HEK293T (cell line): ENCODE measurements around the gene EDIL3.

Source experiments
- ARNT ChIP-seq: fragments of 450-650 bp; IDR thresholded peaks from 2 replicates; pipeline ENCODE4 v1.6.1; 2017; ENCODE audit warnings: mild to moderate bottlenecking
- BHLHE40 ChIP-seq: fragments of 450-650 bp; IDR thresholded peaks from 2 replicates; pipeline ENCODE4 v1.6.1; 2016; ENCODE audit warnings: mild to moderate bottlenecking, moderate library complexity, borderline replicate concordance
- CTBP1 ChIP-seq: fragments of 450-650 bp; IDR thresholded peaks from 2 replicates; pipeline ENCODE4 v1.6.1; 2016; ENCODE audit warnings: borderline replicate concordance
- FOXA1 ChIP-seq: fragments of 450-650 bp; IDR thresholded peaks from 2 replicates; pipeline ENCODE4 v1.6.1; 2016; ENCODE audit warnings: mild to moderate bottlenecking
- HDGF ChIP-seq: fragments of 450-650 bp; IDR thresholded peaks from 2 replicates; pipeline ENCODE4 v1.6.1; 2017; ENCODE audit warnings: antibody characterized with exemption, borderline replicate concordance
- SUZ12 ChIP-seq: fragments of 450-650 bp; IDR thresholded peaks from 2 replicates; pipeline ENCODE4 v1.6.1; 2016; ENCODE audit warnings: mild to moderate bottlenecking

DNA sequence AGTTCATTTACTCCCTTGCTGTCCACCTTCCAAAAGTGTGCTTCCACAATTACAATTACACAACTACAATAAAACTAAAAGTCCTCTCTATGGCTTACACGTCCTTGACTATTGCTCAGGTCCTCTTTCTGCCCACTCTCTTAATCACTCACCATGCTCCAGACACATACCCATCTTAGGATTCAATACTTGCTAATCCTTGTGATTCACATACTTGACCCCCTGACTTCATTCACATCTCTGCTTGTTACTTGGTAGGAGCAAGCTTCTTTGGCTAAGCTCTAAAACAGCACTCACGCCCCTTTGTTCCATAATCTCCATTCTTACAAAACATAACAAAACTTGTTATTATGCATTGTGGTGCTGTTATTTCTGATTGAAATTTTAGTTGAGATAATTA is 215.8 kb downstream of the EDIL3 start:
- TF ChIP-seq ARNT (no peak), FOXA1 (no peak), HDGF (no peak), SUZ12 (no peak), BHLHE40 (no peak), CTBP1 (no peak)
